GM21381 (cell line): ENCODE data around the gene GLP2R.

ENCODE experiments used
- ATAC-seq: cut with Tn5 transposase; IDR thresholded peaks from one replicate; pipeline ENCODE4 v1.9.1; 2021; ENCODE audit warnings: mild to moderate bottlenecking, moderate library complexity; ENCODE audit not compliant: unreplicated experiment

GLP2R gene

GRCh38 chr17:9897372-9897968, 71.7 kb downstream of the GLP2R start:
- ATAC-seq = no peak

DNA sequence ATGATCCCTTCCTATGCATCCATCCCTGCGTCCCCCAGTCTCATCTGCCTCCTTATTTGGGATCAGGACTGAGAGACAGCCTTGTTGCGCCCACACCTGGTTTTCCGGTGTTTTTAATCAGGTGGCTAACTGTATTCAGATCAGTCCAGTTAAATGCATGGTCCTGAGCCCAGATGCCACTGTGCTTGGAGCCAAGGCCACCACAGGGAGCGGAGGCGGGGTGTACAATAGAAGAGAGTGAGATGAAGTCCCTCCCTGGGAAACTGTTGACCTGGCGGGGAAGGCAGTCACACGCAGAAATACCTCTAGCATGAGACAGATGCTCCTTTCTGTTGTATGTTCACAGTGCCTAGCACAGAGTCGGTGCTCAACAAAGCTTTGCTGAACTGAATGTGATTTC, 73.1 kb downstream of the GLP2R start:
- no peak for ATAC-seq

DNA sequence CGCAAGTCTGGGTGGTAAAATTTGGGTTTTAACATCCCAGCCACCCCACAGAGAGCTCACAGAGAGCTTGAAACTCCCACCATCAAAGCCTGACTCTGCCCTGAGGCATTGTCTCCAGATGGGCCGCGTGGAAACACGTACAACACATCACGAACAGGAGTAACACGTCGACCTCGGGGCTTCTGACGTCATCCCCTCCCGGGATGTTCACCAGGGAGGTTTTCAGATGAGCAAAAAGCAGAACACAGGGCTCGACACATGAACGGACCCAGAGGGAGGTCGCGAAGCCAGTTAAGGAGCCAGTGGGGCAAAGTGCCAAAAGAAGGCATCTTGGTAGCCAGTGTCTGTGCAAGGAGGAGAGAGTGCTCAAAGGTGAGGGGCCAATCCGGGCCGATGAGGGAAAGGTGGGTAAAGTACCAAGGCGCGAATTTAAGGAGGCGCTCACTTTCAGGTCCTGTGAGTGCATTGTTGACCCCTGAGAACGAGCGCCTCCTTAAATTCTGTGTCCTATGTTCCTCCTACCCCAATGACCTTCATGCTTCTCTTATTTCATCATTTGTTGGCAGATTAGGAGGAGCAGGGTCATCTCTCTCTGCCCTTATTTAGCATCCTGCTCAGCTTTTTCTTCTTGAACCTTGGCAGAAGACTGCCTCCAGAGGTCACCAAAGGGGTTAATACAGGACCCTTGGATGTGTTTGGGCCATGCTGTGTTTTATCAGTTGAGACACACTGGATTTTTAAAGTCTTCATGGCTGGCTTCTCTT, 73.7 kb downstream of the GLP2R start:
- no peak for ATAC-seq

GRCh38 chr17:9900044-9900594, 74.4 kb downstream of the GLP2R start:
- ATAC-seq = no peak

- ATAC-seq = no peak
Observed at GRCh38 chr17:9900784-9901183, 75.1 kb downstream of the GLP2R start.

- ATAC-seq = no peak
Observed at GRCh38 chr17:9902120-9902519, 76.4 kb downstream of the GLP2R start.

DNA sequence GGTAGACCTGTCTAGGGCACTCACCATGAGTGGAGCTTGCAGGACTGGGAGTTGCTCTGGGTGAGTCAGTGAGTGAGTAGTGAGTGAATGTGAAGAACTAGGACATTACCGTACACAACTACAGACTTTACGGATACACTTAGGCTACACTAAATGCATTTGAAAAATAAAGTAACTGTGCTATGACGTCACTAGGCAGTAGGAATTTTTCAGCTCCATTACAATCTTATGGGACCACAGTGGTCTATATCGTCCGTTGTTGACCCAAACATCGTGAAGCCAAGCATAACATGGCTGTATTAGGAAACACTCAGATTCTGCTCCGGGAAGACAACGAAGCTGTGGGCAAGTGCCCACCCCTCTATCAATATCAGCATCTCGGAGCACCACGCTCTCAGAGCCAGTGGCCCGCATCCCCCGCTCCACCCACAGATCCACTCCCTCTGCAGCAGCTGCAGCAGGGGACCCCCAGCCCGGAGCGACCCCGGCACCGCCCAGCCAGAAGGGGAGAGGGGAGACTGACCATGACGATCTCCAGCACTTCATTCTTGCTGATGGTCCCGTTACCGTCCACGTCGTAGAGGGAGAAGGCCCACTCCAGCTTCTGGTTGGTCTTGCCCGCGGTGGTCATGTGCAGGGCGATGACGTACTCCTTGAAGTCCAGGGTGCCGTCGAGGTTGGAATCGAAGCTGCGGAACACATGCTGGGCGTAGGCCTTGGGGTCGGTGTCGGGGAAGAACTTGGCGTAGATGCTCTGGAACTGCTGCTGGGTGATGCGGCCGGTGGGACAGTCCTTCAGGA, 78.8 kb downstream of the GLP2R start:
- ATAC-seq = no peak

DNA sequence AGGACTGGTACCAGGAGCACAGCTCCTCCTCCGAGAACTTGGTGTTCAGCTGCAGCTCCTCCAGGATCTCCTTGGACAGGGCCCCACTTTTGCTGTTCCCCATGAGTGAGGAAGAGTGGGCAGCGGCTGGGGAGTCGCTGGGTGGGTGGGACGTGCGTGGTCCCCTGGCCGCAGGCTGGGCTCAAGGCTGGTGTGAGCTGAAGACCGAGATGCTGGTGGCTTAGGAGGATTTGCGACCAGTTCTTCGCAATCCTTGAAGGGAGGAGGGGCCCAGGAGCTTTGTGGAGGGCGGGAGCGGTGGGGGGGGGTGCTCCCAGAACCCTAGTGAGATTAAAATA, 79.3 kb downstream of the GLP2R start, which contains the start of gene RCVRN:
TSS of gene RCVRN (minus strand) at position 194 of the 338 bp plus-strand sequence. CDS start at position 103, 91 bp downstream.
- ATAC-seq = no peak

DNA sequence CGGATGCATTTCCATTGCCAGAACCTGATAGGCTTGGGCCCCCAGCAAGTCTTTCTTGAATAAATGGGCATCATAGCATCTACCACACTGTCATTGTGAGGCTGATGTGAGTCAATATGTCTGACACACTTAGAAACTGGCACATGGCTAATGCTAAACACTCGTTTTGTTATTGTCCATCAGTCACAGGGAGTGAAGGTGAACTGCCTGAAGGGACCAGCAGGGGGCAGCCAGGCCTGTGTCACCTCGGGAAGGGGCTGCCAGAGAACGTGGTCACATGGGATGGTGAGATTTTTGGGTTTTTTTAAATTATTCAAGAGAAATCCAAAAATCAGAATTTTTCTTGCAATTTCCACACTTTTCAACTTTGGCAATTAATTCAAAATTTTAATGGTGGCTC, 80.2 kb downstream of the GLP2R start:
- no peak for ATAC-seq

DNA sequence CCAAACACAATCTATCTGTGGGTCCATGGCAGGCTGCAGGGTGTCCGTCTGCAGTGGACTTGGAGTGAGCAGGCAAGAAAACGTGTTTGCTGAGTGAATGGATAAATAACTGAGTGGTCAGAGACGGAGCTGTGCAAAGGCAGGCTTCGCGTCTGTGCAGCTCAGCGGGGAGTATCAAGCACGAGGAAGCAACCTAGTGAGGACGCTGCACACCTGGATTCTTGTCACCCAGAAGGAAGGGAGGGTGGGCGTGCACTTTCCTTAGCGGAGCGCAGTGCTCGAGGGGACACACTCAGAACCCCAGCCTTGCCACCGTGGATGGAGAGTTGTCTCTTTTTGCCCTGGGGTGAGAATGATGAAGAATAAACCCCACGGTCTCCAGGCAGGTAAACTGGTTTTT, 80.9 kb downstream of the GLP2R start:
- no peak for ATAC-seq

DNA sequence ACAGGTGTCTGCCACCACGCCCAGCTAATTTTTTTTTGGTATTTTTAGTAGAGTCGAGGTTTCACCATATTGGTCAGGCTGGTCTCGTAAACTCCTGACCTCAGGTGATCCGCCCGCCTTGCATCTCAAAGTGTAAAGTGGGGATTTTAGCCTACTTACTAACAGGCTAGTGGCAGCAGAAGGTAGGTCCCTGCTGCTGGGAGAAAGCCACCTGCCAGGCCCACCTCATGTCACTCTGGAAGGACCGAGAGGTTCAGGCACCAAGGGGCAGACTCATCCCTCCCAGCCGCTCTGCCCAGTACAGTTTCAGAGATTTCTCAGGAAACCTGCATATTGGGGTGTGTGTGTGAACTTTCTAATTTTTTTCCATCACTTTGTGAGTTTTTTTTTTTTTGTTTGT, 81.4 kb downstream of the GLP2R start:
- no peak for ATAC-seq

DNA sequence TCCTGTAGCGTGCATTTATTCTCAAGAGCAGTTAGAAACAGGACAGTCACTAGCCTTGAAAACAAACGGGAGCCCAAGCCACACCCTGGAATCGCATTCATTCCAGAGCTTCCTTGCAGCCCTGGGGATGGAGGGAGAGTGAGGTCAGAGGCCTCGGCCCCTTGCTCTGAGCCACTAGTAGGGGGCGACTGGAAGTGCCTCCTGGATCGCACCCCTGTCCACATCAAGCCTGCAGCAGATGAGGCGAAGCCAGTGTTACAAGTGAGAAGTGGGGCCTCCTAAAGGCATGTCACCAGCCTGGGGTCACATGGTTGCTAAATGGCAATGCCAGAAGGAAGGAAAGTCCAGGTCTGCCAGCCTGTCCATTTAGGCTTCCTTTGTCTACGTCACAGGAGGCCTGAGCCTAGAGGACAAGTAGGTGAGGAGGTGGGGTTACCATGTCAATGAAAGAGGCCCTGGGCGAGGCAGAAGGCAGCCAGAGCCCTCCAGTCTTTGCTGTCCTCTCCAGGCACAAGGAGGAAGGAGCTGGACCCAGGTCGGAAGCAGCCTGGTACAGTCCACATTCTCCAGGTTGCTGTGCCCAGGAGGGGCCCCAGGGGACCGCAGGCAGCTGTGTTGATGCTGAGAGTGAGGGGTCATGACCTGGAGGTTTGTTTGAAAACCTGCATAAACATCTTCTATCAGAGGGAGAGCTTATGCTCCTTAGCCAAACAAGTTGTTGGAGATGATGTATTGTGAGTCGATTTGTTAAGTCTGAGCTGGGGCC, 82.3 kb downstream of the GLP2R start:
- no peak for ATAC-seq

DNA sequence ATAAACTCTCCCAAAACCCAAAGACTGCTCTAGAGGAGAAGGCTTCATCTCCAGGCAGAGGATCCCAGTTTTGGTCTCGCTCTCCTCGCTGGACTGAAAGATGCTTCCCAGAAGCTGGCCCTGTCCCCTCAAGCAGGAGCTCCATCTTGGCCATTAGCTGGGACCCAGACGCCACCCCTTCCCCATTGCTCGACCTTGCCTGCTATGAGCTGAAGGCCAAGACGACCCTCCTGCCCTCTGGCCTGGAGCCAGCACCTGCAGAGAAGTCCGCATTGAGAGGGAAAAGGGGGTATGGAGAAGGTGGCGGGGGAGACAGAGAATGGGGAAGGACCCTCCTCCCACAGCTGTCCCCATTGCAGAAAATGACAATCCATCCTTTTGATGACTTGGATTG, 82.9 kb downstream of the GLP2R start:
- no peak for ATAC-seq

GRCh38 chr17:9911089-9911488, 85.4 kb downstream of the GLP2R start:
- no peak for ATAC-seq

- ATAC-seq = no peak
Observed at GRCh38 chr17:9912121-9913099, 86.7 kb downstream of the GLP2R start.

DNA sequence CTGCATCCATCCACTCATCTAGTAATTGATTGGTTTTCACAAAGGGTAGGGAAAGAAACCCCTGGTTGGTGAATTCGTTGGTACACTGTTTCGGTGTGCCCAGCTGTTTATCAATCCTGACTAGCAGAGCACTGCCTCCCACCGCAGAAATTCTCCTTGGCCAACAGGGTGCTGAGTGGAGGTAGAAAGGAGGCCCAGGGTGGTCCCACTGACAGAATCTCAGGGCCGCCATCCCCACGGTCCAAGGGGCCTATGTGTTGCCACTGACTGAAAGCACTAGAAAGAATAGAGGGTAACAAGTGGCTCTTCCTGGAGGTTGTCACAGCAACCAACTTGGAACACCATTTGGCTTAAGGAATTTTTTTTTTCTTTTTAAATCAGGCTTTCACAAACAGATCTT, 87.8 kb downstream of the GLP2R start:
- no peak for ATAC-seq

- ATAC-seq = no peak
Observed at GRCh38 chr17:9916108-9916507, 90.4 kb downstream of the GLP2R start.

GRCh38 chr17:9917131-9917530, 91.4 kb downstream of the GLP2R start:
- no peak for ATAC-seq

DNA sequence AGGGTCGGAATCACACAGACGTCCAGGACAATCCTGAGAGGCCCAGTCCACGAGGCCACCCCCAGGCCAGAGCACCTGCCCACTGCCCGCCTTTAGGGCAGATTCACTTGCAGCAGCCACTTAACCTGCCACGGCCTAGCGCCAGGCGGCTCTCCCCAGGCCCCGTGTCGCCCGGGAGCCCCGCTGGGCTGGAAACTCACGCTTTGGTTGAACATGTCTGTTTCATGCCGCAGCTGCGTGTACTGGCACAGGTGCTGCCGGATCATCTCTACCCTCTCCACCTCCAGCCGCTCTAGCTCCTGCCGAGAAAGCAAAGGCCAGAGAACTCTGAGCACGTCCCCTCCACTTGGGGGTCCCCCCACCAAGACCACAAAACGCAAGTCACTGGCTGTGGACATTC, 92.1 kb downstream of the GLP2R start:
- no peak for ATAC-seq

DNA sequence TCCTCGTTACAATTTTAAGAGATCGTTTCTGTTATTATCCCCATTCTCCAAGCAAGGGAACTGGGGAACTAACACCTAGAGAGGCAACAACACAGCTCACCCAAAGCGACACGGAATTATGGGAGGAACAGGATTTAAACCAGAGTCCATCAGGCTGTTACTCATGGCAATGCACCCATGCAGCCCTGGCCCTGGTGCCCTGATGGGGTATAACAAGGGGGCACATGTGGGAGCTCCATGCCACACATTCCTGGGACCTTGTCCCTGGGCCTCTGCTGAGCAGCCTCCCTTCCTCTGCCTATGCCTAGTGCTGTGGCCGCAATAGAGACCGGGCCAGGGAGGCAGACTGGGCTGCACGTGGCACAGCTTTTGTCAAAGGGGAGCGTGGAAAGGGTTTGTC, 92.6 kb downstream of the GLP2R start:
- no peak for ATAC-seq
